CD4-positive, alpha-beta T cell treated with Interleukin-10 for 1 hour (primary cell): ENCODE measurements around the gene KIAA1755.

ENCODE experiments used
- DNase-seq: peaks from one replicate; pipeline ENCODE4 v3.0.0-alpha.2; 2020

The KIAA1755 gene

GRCh38 chr20:38216201-38216600 is 44.3 kb downstream of the KIAA1755 start:
- DNase-seq = no peak

GRCh38 chr20:38215194-38216182 is 45.0 kb downstream of the KIAA1755 start:
- DNase-seq = no peak

GRCh38 chr20:38214256-38215193 is 46.0 kb downstream of the KIAA1755 start:
- no peak for DNase-seq

- DNase-seq = no peak
These were observed 47.0 kb downstream of the KIAA1755 start for GRCh38 chr20:38213607-38213940.

GRCh38 chr20:38212806-38213606 is 47.5 kb downstream of the KIAA1755 start:
- no peak for DNase-seq

- DNase-seq = no peak
These were observed 49.1 kb downstream of the KIAA1755 start for GRCh38 chr20:38211200-38212097.

- no peak for DNase-seq
These were observed 49.8 kb downstream of the KIAA1755 start for GRCh38 chr20:38210741-38211140.

GRCh38 chr20:38209736-38210405 is 50.7 kb downstream of the KIAA1755 start:
- DNase-seq = no peak

- DNase-seq = no peak
These were observed 51.4 kb downstream of the KIAA1755 start for GRCh38 chr20:38209054-38209675.

GRCh38 chr20:38208523-38208922 is 52.0 kb downstream of the KIAA1755 start:
- no peak for DNase-seq

GRCh38 chr20:38208088-38208487 is 52.4 kb downstream of the KIAA1755 start:
- DNase-seq = no peak

- no peak for DNase-seq
These were observed 52.9 kb downstream of the KIAA1755 start for GRCh38 chr20:38207621-38208020.

- no peak for DNase-seq
These were observed 55.5 kb downstream of the KIAA1755 start for GRCh38 chr20:38205001-38205400.

- no peak for DNase-seq
These were observed 56.6 kb downstream of the KIAA1755 start for GRCh38 chr20:38203981-38204357.

- no peak for DNase-seq
These were observed 57.1 kb downstream of the KIAA1755 start for GRCh38 chr20:38203337-38203980.

GRCh38 chr20:38202982-38203293 is 57.6 kb downstream of the KIAA1755 start:
- no peak for DNase-seq

GRCh38 chr20:38202153-38202981 is 58.2 kb downstream of the KIAA1755 start:
- DNase-seq = no peak

GRCh38 chr20:38201356-38201755 is 59.2 kb downstream of the KIAA1755 start:
- no peak for DNase-seq

- DNase-seq = no peak
These were observed 59.9 kb downstream of the KIAA1755 start for GRCh38 chr20:38200646-38201045.
